Measurements from ENCODE around the gene NFATC2. TPM values are rescaled to one million over a fixed set of nuclear protein-coding genes. Genes with fewer than 3 reads are reported as not detected.

Gene NFATC2
- total RNA-seq, 4 donors from 2014 or later = 4.4 to 38.0 (median 13.6) TPM

- TF ChIP-seq CTCF (IDR thresholded peaks at IDR 0.05) (no peak), POLR2A (IDR thresholded peaks at IDR 0.05) (no peak)
- H3K36me3 ChIP-seq = no peaks in the 10 kb centered on the region
- no peak for DNase-seq
- H3K27me3 ChIP-seq = no peaks in the 10 kb centered on the region
- H3K4me1 ChIP-seq = no peaks in the 10 kb centered on the region
- H3K27ac ChIP-seq = no peak overlapping the region
- no peak overlapping the region for H3K4me3 ChIP-seq
- no peaks in the 10 kb centered on the region for H3K9me3 ChIP-seq
These were observed 168.6 kb downstream of the NFATC2 start for GRCh38 chr20:51373713-51374455.

- H3K27ac ChIP-seq = no peak overlapping the region
- H3K4me1 ChIP-seq = no peaks in the 10 kb centered on the region
- DNase-seq = no peak
- no peaks in the 10 kb centered on the region for H3K36me3 ChIP-seq
- no peaks in the 10 kb centered on the region for H3K27me3 ChIP-seq
- no peak overlapping the region for H3K4me3 ChIP-seq
- TF ChIP-seq CTCF (IDR thresholded peaks at IDR 0.05) (no peak), POLR2A (IDR thresholded peaks at IDR 0.05) (no peak)
- H3K9me3 ChIP-seq = no peaks in the 10 kb centered on the region
These were observed 169.6 kb downstream of the NFATC2 start for GRCh38 chr20:51372966-51373365.

GRCh38 chr20:51372176-51372803, 170.2 kb downstream of the NFATC2 start:
- Histone ChIP-seq H3K27ac (no peak overlapping the region), H3K36me3 (no peaks in the 10 kb centered on the region), H3K27me3 (no peaks in the 10 kb centered on the region), H3K4me3 (no peak overlapping the region), H3K9me3 (no peaks in the 10 kb centered on the region), H3K4me1 (no peaks in the 10 kb centered on the region)
- peak; percentile 52 to 80 (median 68) for DNase-seq
- TF ChIP-seq POLR2A (IDR thresholded peaks at IDR 0.05) (no peak), CTCF (IDR thresholded peaks at IDR 0.05) (peak; percentile 41 to 75 (median 70))

- TF ChIP-seq CTCF (IDR thresholded peaks at IDR 0.05) (no peak), POLR2A (IDR thresholded peaks at IDR 0.05) (no peak)
- Histone ChIP-seq H3K36me3 (no peaks in the 10 kb centered on the region), H3K9me3 (no peaks in the 10 kb centered on the region), H3K4me1 (no peaks in the 10 kb centered on the region), H3K27me3 (no peaks in the 10 kb centered on the region), H3K27ac (no peak overlapping the region), H3K4me3 (no peak overlapping the region)
- DNase-seq = no peak
These were observed 170.8 kb downstream of the NFATC2 start for GRCh38 chr20:51371720-51372119.

- TF ChIP-seq CTCF (IDR thresholded peaks at IDR 0.05) = no peak
- no peak for TF ChIP-seq POLR2A (IDR thresholded peaks at IDR 0.05)
- no peaks in the 10 kb centered on the region for H3K36me3 ChIP-seq
- no peak for DNase-seq
- no peaks in the 10 kb centered on the region for H3K27me3 ChIP-seq
- H3K27ac ChIP-seq = no peak overlapping the region
- no peaks in the 10 kb centered on the region for H3K4me1 ChIP-seq
- H3K4me3 ChIP-seq = no peak overlapping the region
- H3K9me3 ChIP-seq = no peaks in the 10 kb centered on the region
These were observed 173.0 kb downstream of the NFATC2 start for GRCh38 chr20:51369503-51369902.

Measured in Peyer's patch (tissue), 4 donors.